Nephron progenitor cell (in vitro differentiated cells): Measurements from ENCODE around the gene IL15RA.
"Not testable (repeated sequence)": the region's sequence is repeated elsewhere in the genome, so short reads cannot be mapped to it uniquely, and the experiment has no call there.

Experiments
- DNase-seq: peaks from one replicate; pipeline ENCODE4 v3.0.0; 2021
- H3K27ac Mint-ChIP-seq: 2 replicates; pipeline ENCODE4 v1.8.0; 2021; ENCODE audit warnings: mild to moderate bottlenecking, moderate library complexity, mixed read lengths
- H3K27me3 Mint-ChIP-seq: 2 replicates; pipeline ENCODE4 v1.8.0; 2021; ENCODE audit warnings: mild to moderate bottlenecking, low read depth, mixed read lengths; ENCODE audit not compliant: poor library complexity
- H3K36me3 Mint-ChIP-seq: 2 replicates; pipeline ENCODE4 v1.8.0; 2021; ENCODE audit warnings: low read depth, mixed read lengths
- H3K4me1 Mint-ChIP-seq: 2 replicates; pipeline ENCODE4 v1.8.0; 2021; ENCODE audit warnings: mixed read lengths
- H3K4me3 Mint-ChIP-seq: 2 replicates; pipeline ENCODE4 v1.8.0; 2021; ENCODE audit warnings: mild to moderate bottlenecking, moderate library complexity, mixed read lengths
- H3K9me3 Mint-ChIP-seq: 2 replicates; pipeline ENCODE4 v1.8.0; 2021; ENCODE audit warnings: mild to moderate bottlenecking, moderate library complexity, mixed read lengths
- CTCF ChIP-seq: fragments of 200-600 bp; sonication (generic); IDR thresholded peaks from 2 replicates; pipeline ENCODE4 v1.5.0; 2021; ENCODE audit warnings: antibody characterized with exemption

Gene IL15RA

DNA sequence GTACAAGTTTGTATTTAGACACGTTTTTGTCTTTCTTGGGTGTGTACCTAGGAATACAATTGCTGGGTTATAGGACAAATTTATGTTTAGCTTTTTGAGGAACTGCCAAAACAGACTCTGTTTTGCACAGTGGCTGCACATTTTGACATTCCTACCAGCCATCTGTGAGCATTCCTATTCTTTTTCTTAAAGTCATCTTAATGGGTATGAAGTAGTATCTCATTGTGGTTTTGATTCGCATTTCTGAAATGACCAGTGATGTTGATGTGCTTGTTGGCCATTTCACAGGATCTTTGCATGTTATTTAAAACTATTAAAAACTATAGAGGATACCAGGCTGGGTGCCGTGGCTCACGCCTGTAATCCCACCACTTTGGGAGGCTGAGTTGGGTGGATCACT lies 32.6 kb upstream of the IL15RA start:
- no peak overlapping the region for H3K4me3 Mint-ChIP-seq
- H3K36me3 Mint-ChIP-seq = no peaks in the 10 kb centered on the region
- H3K9me3 Mint-ChIP-seq = peaks cover 28% of the 10 kb centered on the region
- no peak for DNase-seq
- H3K27ac Mint-ChIP-seq = no peak overlapping the region
- no peak for TF ChIP-seq CTCF
- peaks cover 13% of the 10 kb centered on the region for H3K27me3 Mint-ChIP-seq
- no peaks in the 10 kb centered on the region for H3K4me1 Mint-ChIP-seq

GRCh38 chr10:6009150-6009549 lies 31.8 kb upstream of the IL15RA start:
- no peak for DNase-seq
- Mint-ChIP-seq H3K9me3 (peaks cover 28% of the 10 kb centered on the region), H3K27ac (no peak overlapping the region), H3K27me3 (peaks cover 21% of the 10 kb centered on the region), H3K4me3 (no peak overlapping the region), H3K36me3 (no peaks in the 10 kb centered on the region), H3K4me1 (no peaks in the 10 kb centered on the region)
- TF ChIP-seq CTCF = no peak

DNA sequence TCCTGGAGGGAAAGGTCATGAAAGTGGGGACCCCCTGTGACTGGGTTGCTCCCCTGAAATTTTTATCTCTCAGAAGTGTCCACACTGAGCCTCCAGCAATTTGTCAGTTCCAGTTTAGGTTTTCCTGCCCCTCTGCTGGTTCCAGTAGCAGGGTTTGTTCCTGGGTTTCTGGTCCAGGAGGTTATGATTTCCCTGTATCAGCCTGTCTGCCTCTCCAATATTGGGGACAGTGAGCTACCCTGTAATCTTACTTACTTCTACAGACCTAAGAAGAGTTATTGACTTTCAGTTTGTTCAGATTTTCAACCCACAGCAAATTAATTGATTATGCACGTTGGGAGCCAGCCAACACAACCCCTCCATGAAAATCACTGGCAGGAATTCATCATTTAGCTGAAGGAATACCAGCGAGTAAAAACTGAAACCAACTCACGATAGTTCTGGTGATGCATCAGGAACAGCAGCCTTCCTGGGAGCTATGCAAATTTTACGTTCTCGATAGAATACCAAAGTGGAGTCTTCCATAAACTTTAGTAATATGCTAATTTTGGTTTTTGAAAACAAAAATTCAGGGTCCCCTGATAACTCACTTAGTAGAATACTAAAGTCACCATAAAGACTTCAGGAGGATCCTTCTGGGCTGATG lies 31.3 kb upstream of the IL15RA start:
- Mint-ChIP-seq H3K36me3 (no peaks in the 10 kb centered on the region), H3K4me1 (no peaks in the 10 kb centered on the region), H3K27me3 (peaks cover 24% of the 10 kb centered on the region), H3K4me3 (no peak overlapping the region), H3K27ac (no peak overlapping the region), H3K9me3 (peaks cover 28% of the 10 kb centered on the region)
- TF ChIP-seq CTCF = no peak
- no peak for DNase-seq

DNA sequence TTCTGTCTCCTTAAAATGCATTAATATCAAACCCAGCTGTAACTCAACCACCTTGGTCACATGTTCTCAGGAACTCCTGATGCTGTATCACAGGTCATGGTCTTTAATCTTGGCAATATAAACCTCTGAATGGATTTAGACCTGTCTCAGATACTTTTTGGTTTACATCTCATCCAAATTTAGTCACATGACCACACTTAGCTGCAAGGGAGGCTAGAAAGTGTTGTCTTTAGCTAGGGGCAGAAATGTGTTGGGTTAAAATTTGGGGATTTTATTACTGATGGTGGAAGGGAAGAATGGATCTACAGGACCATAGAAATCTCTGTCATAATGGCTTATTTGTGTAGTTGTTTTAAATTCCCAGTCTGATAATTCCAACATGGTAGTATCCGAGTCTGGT lies 29.6 kb upstream of the IL15RA start:
- Mint-ChIP-seq H3K27me3 (peaks cover 30% of the 10 kb centered on the region), H3K4me3 (no peak overlapping the region), H3K36me3 (no peaks in the 10 kb centered on the region), H3K27ac (no peak overlapping the region), H3K4me1 (no peaks in the 10 kb centered on the region), H3K9me3 (peaks cover 28% of the 10 kb centered on the region)
- TF ChIP-seq CTCF = no peak
- DNase-seq = no peak

DNA sequence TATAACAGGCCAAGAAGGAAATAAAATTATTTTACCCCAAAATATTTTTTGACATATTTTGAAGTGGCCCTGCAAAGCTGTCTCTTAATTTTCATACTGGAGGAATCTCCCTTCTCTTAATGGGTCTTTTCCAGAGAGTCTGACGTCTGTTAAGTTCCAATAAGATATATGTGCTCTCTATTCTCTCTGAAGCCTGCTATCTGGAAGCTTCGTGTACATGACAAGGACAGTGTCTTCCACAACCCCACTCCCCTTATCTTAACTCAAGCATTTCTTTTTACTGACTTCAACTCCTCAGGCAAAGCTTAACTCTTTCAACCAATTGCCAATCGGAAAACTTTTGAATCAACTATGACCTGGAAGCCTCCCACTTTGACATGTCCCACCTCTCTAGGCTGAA lies 29.2 kb upstream of the IL15RA start:
- TF ChIP-seq CTCF = no peak
- DNase-seq = no peak
- Mint-ChIP-seq H3K4me1 (no peaks in the 10 kb centered on the region), H3K27me3 (peaks cover 33% of the 10 kb centered on the region), H3K36me3 (no peaks in the 10 kb centered on the region), H3K27ac (no peak overlapping the region), H3K4me3 (no peak overlapping the region), H3K9me3 (peaks cover 28% of the 10 kb centered on the region)

DNA sequence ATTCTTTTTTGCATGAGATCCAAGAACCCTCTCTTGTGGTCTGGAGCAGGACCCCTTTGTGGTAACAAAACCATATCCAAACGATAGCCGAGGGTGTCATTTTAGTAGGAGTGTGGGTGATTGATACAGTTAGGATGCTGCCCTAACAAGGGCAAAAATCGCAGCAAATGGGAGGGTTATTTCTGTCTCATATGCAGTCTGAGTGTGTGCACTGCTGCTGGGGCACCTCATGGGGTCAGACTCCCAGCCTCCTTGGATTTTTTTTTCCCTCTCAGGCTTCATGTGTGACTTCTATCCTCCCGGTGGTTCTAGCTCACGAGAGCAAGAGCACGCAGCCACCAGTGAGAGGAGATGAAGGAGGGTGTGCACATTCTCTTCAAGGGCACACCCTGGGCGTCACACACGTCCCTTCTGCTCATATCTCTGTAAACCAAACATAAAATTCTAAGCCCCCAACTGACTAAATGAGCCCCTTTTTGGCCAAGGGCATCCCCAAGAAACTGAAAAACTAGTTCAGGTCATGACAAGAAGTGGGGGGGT lies 28.6 kb upstream of the IL15RA start:
- H3K36me3 Mint-ChIP-seq = no peaks in the 10 kb centered on the region
- H3K4me3 Mint-ChIP-seq = no peak overlapping the region
- no peak for TF ChIP-seq CTCF
- H3K27ac Mint-ChIP-seq = no peak overlapping the region
- H3K9me3 Mint-ChIP-seq = peaks cover 28% of the 10 kb centered on the region
- H3K27me3 Mint-ChIP-seq = peaks cover 33% of the 10 kb centered on the region
- no peak for DNase-seq
- no peaks in the 10 kb centered on the region for H3K4me1 Mint-ChIP-seq

DNA sequence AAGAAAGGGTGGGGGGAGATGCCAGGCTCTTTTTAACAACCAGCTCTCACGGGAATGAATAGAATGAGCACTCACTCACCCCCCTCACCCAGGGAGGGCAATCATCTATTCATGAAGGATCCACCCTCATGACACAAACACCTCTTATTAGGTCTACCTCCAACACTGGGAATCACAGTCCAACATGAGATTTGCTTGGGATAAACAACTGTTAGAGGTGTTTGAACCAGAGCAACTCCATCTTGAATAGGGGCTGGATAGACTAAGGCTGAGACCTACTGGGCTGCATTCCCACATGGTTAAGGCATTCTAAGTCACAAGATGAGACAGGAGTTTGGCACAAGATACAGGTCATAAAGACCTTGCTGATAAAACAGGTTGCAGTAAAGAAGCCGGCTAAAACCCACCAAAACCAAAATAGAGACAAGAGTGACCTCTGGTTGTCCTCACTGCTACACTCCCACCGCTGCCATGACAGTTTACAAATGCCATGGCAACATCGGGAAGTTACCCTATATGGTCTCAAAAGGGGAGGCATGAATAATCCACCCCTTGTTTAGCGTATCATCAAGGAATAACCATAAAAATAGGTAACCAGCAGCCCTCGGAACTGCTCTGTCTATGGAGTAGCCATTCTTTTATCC lies 27.9 kb upstream of the IL15RA start:
- peaks cover 28% of the 10 kb centered on the region for H3K9me3 Mint-ChIP-seq
- DNase-seq, H3K4me3 Mint-ChIP-seq, H3K4me1 Mint-ChIP-seq, H3K27ac Mint-ChIP-seq, H3K36me3 Mint-ChIP-seq: not testable (repeated sequence)
- peaks cover 38% of the 10 kb centered on the region for H3K27me3 Mint-ChIP-seq
